Measurements from ENCODE around the gene SLC17A4.
A peak's percentile ranks its signal among the peaks of the same experiment; 100 is the strongest.

SLC17A4 gene

DNA sequence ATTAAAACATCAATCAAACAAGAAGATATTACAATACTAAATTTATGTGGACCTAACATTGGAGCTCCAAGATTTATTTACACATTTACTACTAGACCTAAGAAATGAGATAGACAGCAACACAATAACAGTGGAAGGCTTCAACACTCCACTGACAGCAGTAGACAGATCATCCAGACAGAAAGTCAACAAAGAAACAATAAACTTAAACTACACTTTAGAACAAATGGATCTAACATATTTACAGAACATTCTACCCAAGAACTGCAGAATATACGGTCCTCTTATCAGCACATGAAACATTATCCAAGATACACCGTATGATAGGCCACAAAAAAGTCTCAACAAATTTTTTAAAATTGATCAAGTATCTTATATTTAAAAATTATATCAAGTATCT lies 50.3 kb downstream of the SLC17A4 start:
- ATAC-seq (replicated peaks), result no peak
- H3K27ac Mint-ChIP-seq, result no peak overlapping the region
- no peak for DNase-seq
- H3K4me3 Mint-ChIP-seq, result no peak overlapping the region
- H3K4me1 Mint-ChIP-seq (ENCODE audit: low read depth in 2 of 2), result no peaks in the 10 kb centered on the region
- peaks cover 25 to 48% of the 10 kb centered on the region in 2 donors for H3K27me3 Mint-ChIP-seq
- H3K36me3 Mint-ChIP-seq (ENCODE audit: insufficient read depth), result no peaks in the 10 kb centered on the region
- no peaks in the 10 kb centered on the region for H3K9me3 Mint-ChIP-seq

DNA sequence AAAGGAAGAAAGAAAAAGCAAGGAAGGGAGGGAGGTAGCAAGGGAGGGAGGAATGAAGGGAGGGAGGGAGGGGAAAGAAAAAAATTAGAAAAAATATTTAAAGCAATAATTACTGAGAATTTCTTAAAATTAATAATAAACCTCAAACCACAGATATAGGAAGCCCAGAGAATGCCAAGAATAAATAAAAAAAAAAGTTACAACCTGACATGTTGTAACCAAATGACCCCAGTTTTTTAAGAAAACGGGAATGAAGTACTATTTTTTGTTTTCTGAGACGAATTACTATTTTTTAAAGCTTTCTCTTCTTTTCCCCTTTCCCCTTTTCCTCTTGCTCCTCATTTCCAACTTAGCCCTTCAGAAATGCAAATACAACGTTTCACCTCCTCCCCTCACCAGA lies 60.7 kb downstream of the SLC17A4 start:
- peaks cover 27 to 28% of the 10 kb centered on the region in 2 donors for H3K27me3 Mint-ChIP-seq
- DNase-seq (no peak), ATAC-seq (replicated peaks) (no peak)
- no peak overlapping the region for H3K4me3 Mint-ChIP-seq
- no peaks in the 10 kb centered on the region for H3K4me1 Mint-ChIP-seq (ENCODE audit: low read depth in 2 of 2)
- no peaks in the 10 kb centered on the region for H3K36me3 Mint-ChIP-seq (ENCODE audit: insufficient read depth)
- H3K9me3 Mint-ChIP-seq, result peaks cover 0 to 1% of the 10 kb centered on the region in 2 donors
- H3K27ac Mint-ChIP-seq, result peak overlapping the region in 1 of 2 donors; percentile 69

DNA sequence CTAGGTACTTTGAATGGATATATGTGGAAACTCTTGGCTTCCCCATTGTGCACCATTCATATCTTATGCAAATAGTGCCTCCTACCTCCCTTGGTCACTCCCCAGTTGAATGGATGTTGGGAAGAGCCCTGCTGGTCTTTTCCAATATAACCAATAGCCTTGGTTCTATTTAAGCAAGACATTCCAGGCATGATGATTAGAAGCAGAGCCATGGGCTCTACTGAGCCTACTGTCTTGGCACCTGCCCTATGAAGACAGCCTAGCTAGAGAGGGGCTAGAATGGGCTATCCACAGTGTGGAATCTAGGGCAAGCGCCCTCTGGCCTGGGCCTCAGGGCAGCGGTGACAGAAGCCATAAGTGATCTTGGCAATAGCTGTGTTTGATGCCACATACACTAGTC lies 61.7 kb downstream of the SLC17A4 start:
- ATAC-seq (replicated peaks), result no peak
- no peaks in the 10 kb centered on the region for H3K36me3 Mint-ChIP-seq (ENCODE audit: insufficient read depth)
- no peak for DNase-seq
- no peak overlapping the region for H3K4me3 Mint-ChIP-seq
- H3K27me3 Mint-ChIP-seq, result peaks cover 27 to 31% of the 10 kb centered on the region in 2 donors
- H3K9me3 Mint-ChIP-seq, result peaks cover 0 to 1% of the 10 kb centered on the region in 2 donors
- no peak overlapping the region for H3K27ac Mint-ChIP-seq
- H3K4me1 Mint-ChIP-seq (ENCODE audit: low read depth in 2 of 2), result no peaks in the 10 kb centered on the region

DNA sequence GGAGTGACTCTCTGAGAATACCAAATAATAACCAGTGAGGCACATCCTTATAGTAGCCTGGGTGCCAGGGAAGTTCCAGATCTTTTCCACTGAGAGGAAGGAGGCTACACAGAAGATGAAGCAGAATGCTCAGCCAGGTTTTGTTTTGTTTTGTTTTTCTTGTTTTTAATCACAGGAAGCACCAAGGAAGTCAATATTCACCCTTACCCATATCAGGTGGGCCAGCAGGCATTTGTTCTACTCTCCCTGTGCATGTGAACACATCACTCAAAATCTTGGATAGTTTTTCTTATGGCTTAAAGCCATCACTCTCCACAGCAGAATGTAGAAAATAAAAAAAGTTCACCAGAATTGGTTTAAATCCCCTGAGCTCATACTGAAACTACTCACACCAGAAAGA lies 66.8 kb downstream of the SLC17A4 start:
- Mint-ChIP-seq H3K27ac (no peak overlapping the region), H3K4me1 (ENCODE audit: low read depth in 2 of 2) (no peaks in the 10 kb centered on the region), H3K4me3 (no peak overlapping the region), H3K36me3 (ENCODE audit: insufficient read depth) (no peaks in the 10 kb centered on the region), H3K27me3 (peaks cover 40% of the 10 kb centered on the region in 2 donors), H3K9me3 (peaks cover 0 to 3% of the 10 kb centered on the region in 2 donors)
- DNase-seq, result no peak
- ATAC-seq (replicated peaks), result no peak

DNA sequence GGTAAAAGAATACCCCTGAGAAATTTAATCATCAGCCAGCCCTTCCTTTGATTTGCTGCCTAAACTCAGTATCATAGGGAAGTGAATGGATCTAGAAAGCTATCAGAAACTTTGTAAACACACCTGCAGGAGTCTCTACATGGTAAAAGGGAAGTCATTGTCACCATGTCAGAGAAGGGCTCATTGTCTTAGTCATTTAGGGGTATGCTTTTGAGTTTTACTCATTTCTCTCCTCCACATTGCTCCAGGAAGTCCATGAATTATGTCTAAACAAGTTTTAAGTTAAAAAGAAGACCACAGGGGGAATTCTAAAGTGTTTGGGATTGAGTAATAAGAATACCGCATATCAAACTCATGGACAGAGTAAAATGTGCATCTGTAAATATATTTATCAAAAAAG lies 74.8 kb downstream of the SLC17A4 start:
- no peak for ATAC-seq (replicated peaks)
- Mint-ChIP-seq H3K27ac (no peak overlapping the region), H3K4me1 (ENCODE audit: low read depth in 2 of 2) (no peaks in the 10 kb centered on the region), H3K4me3 (no peak overlapping the region), H3K36me3 (ENCODE audit: insufficient read depth) (no peaks in the 10 kb centered on the region), H3K27me3 (peaks cover 34 to 38% of the 10 kb centered on the region in 2 donors), H3K9me3 (peaks cover 0 to 3% of the 10 kb centered on the region in 2 donors)
- DNase-seq, result no peak

DNA sequence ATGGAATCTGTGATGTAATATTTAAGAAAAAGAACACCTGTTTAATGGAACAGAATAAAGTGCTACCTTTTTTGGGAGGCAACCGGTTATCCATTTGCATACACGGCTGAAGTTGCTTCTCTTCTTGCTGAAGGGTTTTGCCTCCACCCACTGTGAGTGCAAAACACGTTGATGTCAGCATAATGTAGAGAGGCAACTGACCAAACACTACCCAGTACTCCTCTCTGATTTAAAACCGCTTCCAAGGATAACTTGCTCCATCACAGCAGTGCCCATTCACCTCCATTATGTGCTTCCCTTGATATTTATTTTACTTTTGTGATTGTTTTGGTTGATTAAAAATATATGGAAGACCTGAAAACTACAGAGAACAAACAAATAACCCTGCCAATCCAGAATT lies 75.9 kb downstream of the SLC17A4 start:
- H3K9me3 Mint-ChIP-seq, result peaks cover 0 to 3% of the 10 kb centered on the region in 2 donors
- no peak for ATAC-seq (replicated peaks)
- H3K27me3 Mint-ChIP-seq, result peaks cover 31 to 33% of the 10 kb centered on the region in 2 donors
- H3K27ac Mint-ChIP-seq, result no peak overlapping the region
- H3K36me3 Mint-ChIP-seq (ENCODE audit: insufficient read depth), result no peaks in the 10 kb centered on the region
- H3K4me3 Mint-ChIP-seq, result no peak overlapping the region
- DNase-seq, result no peak
- H3K4me1 Mint-ChIP-seq (ENCODE audit: low read depth in 2 of 2), result no peaks in the 10 kb centered on the region

Measured in effector memory CD8-positive, alpha-beta T cell (primary cell).